ENCODE results near the gene COL6A1.

DNA sequence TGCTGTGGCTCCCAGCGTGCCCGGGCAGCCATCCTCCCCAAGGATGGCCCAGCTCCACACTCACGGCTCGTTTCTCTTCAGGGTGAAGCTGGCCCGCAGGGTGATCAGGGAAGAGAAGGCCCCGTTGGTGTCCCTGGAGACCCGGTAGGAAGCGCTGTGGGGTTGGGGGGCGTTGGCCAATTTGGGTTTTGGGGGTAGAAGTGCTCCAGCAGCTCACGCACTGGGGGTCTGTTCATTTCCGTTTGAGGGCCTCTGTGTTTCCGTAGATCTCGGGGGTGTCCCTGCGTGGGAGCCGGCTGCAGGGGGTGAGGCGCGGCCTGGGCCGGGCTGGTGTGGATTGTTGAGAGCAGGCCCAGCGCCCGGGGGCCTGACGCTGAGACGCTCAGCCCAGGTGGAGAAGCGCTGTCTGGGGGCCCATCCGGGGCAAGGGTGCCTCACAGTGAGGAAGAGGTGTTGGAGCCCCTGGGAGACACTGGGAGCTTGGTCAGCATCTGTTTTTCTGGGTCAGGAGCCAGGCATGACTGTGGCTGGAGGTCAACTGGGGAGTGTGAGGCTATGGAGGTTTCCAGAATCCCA is 12.6 kb downstream of the COL6A1 start:
- TF ChIP-seq, protein P1, sequence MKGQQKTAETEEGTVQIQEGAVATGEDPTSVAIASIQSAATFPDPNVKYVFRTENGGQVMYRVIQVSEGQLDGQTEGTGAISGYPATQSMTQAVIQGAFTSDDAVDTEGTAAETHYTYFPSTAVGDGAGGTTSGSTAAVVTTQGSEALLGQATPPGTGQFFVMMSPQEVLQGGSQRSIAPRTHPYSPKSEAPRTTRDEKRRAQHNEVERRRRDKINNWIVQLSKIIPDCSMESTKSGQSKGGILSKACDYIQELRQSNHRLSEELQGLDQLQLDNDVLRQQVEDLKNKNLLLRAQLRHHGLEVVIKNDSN (CRISPR knock-in tag; IDR thresholded peaks at IDR 0.05) = no peak
- TF ChIP-seq, protein P2, sequence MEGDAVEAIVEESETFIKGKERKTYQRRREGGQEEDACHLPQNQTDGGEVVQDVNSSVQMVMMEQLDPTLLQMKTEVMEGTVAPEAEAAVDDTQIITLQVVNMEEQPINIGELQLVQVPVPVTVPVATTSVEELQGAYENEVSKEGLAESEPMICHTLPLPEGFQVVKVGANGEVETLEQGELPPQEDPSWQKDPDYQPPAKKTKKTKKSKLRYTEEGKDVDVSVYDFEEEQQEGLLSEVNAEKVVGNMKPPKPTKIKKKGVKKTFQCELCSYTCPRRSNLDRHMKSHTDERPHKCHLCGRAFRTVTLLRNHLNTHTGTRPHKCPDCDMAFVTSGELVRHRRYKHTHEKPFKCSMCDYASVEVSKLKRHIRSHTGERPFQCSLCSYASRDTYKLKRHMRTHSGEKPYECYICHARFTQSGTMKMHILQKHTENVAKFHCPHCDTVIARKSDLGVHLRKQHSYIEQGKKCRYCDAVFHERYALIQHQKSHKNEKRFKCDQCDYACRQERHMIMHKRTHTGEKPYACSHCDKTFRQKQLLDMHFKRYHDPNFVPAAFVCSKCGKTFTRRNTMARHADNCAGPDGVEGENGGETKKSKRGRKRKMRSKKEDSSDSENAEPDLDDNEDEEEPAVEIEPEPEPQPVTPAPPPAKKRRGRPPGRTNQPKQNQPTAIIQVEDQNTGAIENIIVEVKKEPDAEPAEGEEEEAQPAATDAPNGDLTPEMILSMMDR (IDR thresholded peaks at IDR 0.05) = no peak
